Bronchial epithelial cell (primary cell): Measurements from ENCODE around the gene RIMBP2. TPM values are rescaled to one million over a fixed set of nuclear protein-coding genes. Genes with fewer than 3 reads are reported as not detected.

ENCODE experiments used
- DNase-seq: peaks from one replicate; pipeline ENCODE4 v3.0.0-alpha.2; 2010; ENCODE audit warnings: low read depth
- FAIRE-seq: peaks from 2 replicates; lab custom pipeline; 2011; peaks lifted over from hg19 to GRCh38; lab: Jason Lieb, UNC
- H3K27me3 ChIP-seq: 2 replicates; pipeline ENCODE4 v1.5.1; 2011; ENCODE audit warnings: low read length; ENCODE audit not compliant: control insufficient read depth, insufficient read depth
- H3K36me3 ChIP-seq: 2 replicates; pipeline ENCODE4 v1.5.1; 2011; ENCODE audit warnings: low read length; ENCODE audit not compliant: control insufficient read depth, insufficient read depth
- H3K4me3 ChIP-seq: 2 replicates; pipeline ENCODE4 v1.5.1; 2011; ENCODE audit warnings: mild to moderate bottlenecking, low read depth, low read length, control low read depth
- CTCF ChIP-seq: IDR thresholded peaks from 2 replicates; pipeline ENCODE4 v1.5.1; 2011; ENCODE audit warnings: mild to moderate bottlenecking, moderate library complexity, low read length, control low read depth, inconsistent platforms; ENCODE audit not compliant: insufficient read depth, severe bottlenecking
- total RNA-seq: library from RNA; depleted of rRNA; stranded (reverse); fragments of >200 nt; gene quantifications from 2 replicates; pipeline ENCODE4 v1.2.1, GENCODE V29; 2014

RIMBP2 gene
- total RNA-seq, 1 donor from 2014 or later = not detected

- no peaks in the 10 kb centered on the region for H3K36me3 ChIP-seq
- TF ChIP-seq CTCF = no peak
- DNase-seq (no peak), FAIRE-seq (no peak)
- no peak overlapping the region for H3K4me3 ChIP-seq
- no peaks in the 10 kb centered on the region for H3K27me3 ChIP-seq
Observed at GRCh38 chr12:130425698-130426245, 290.3 kb downstream of the RIMBP2 start.

- no peaks in the 10 kb centered on the region for H3K36me3 ChIP-seq
Observed at GRCh38 chr12:130424858-130425697, 291.0 kb downstream of the RIMBP2 start.

GRCh38 chr12:130423991-130424857 lies 291.9 kb downstream of the RIMBP2 start:
- no peak for DNase-seq
- FAIRE-seq = no peak
- H3K4me3 ChIP-seq = no peak overlapping the region
- H3K27me3 ChIP-seq = no peaks in the 10 kb centered on the region
- H3K36me3 ChIP-seq = no peaks in the 10 kb centered on the region
- TF ChIP-seq CTCF = no peak

More at GRCh38 chr12:130424858-130425697, 291.0 kb downstream of the RIMBP2 start:
- Histone ChIP-seq H3K27me3 (no peaks in the 10 kb centered on the region), H3K4me3 (no peak overlapping the region)
- DNase-seq (no peak), FAIRE-seq (no peak)
- no peak for TF ChIP-seq CTCF

GRCh38 chr12:130423136-130423535 lies 293.0 kb downstream of the RIMBP2 start:
- H3K36me3 ChIP-seq = no peaks in the 10 kb centered on the region
- DNase-seq = no peak
- FAIRE-seq = no peak
- no peaks in the 10 kb centered on the region for H3K27me3 ChIP-seq
- no peak overlapping the region for H3K4me3 ChIP-seq
- no peak for TF ChIP-seq CTCF

GRCh38 chr12:130422676-130423075 lies 293.4 kb downstream of the RIMBP2 start:
- Histone ChIP-seq H3K27me3 (no peaks in the 10 kb centered on the region), H3K36me3 (no peaks in the 10 kb centered on the region), H3K4me3 (no peak overlapping the region)
- no peak for DNase-seq
- FAIRE-seq = no peak
- no peak for TF ChIP-seq CTCF
